ENCODE data around the gene MRGPRF.

The MRGPRF gene

GRCh38 chr11:69058511-69059270, 45.6 kb upstream of the MRGPRF start:
- Histone ChIP-seq H3K9me3 (replicated peaks; ENCODE audit: insufficient read depth, low read length) (no peaks in the 10 kb centered on the region), H3K4me3 (ENCODE audit: low read length) (no peak overlapping the region), H4K20me1 (ENCODE audit: insufficient read depth, low read length) (no peaks in the 10 kb centered on the region), H3K9ac (ENCODE audit: low read length) (no peak overlapping the region), H3K79me2 (ENCODE audit: low read length) (peaks cover 17% of the 10 kb centered on the region), H3F3A (ENCODE audit: insufficient read depth, low read length) (peaks cover 13% of the 10 kb centered on the region; the same call in 1 of the 2 replicates), H3K4me2 (ENCODE audit: low read depth, low read length) (no peak overlapping the region), H3K9me2 (replicated peaks; ENCODE audit: insufficient read depth, low read length) (no peaks in the 10 kb centered on the region), H2AFZ (ENCODE audit: low read length) (no peak overlapping the region), H3K36me3 (replicated peaks; ENCODE audit: insufficient read depth, low read length) (no peaks in the 10 kb centered on the region), H3K4me1 (ENCODE audit: low read length) (peaks cover 20% of the 10 kb centered on the region), H3K27me3 (replicated peaks; ENCODE audit: insufficient read depth, low read length) (no peaks in the 10 kb centered on the region), H3K27ac (ENCODE audit: low read length) (no peak overlapping the region)
- DNase-seq = no peak
- no peak for TF ChIP-seq EZH2phosphoT487 (IDR thresholded peaks at IDR 0.05; ENCODE audit: low read length)
- no peak for TF ChIP-seq EZH2 (optimal IDR thresholded peaks at IDR 0.05; ENCODE audit: low read depth, low read length)
- TF ChIP-seq CTCF (IDR thresholded peaks at IDR 0.05; ENCODE audit: low read length) = no peak

GRCh38 chr11:69057801-69058200, 44.8 kb upstream of the MRGPRF start:
- peaks cover 13% of the 10 kb centered on the region; the same call in 1 of the 2 replicates for H3F3A ChIP-seq (ENCODE audit: insufficient read depth, low read length)
- DNase-seq = no peak

GRCh38 chr11:69057236-69057635, 44.2 kb upstream of the MRGPRF start:
- Histone ChIP-seq H2AFZ (ENCODE audit: low read length) (no peak overlapping the region), H3K27ac (ENCODE audit: low read length) (no peak overlapping the region), H3K27me3 (replicated peaks; ENCODE audit: insufficient read depth, low read length) (no peaks in the 10 kb centered on the region), H3K9me2 (replicated peaks; ENCODE audit: insufficient read depth, low read length) (no peaks in the 10 kb centered on the region), H3K36me3 (replicated peaks; ENCODE audit: insufficient read depth, low read length) (no peaks in the 10 kb centered on the region), H3F3A (ENCODE audit: insufficient read depth, low read length) (peaks cover 13% of the 10 kb centered on the region; the same call in 1 of the 2 replicates), H3K4me1 (ENCODE audit: low read length) (peaks cover 20% of the 10 kb centered on the region), H3K4me3 (ENCODE audit: low read length) (no peak overlapping the region), H3K9me3 (replicated peaks; ENCODE audit: insufficient read depth, low read length) (no peaks in the 10 kb centered on the region), H3K4me2 (ENCODE audit: low read depth, low read length) (no peak overlapping the region), H4K20me1 (ENCODE audit: insufficient read depth, low read length) (no peaks in the 10 kb centered on the region), H3K79me2 (ENCODE audit: low read length) (peaks cover 29% of the 10 kb centered on the region), H3K9ac (ENCODE audit: low read length) (no peak overlapping the region)
- no peak for TF ChIP-seq EZH2phosphoT487 (IDR thresholded peaks at IDR 0.05; ENCODE audit: low read length)
- TF ChIP-seq CTCF (IDR thresholded peaks at IDR 0.05; ENCODE audit: low read length) = no peak
- TF ChIP-seq EZH2 (optimal IDR thresholded peaks at IDR 0.05; ENCODE audit: low read depth, low read length) = no peak
- no peak for DNase-seq

More at GRCh38 chr11:69057801-69058200, 44.8 kb upstream of the MRGPRF start:
- Histone ChIP-seq H3K36me3 (replicated peaks; ENCODE audit: insufficient read depth, low read length) (no peaks in the 10 kb centered on the region), H4K20me1 (ENCODE audit: insufficient read depth, low read length) (no peaks in the 10 kb centered on the region), H3K4me1 (ENCODE audit: low read length) (peaks cover 20% of the 10 kb centered on the region), H3K4me3 (ENCODE audit: low read length) (no peak overlapping the region), H3K9ac (ENCODE audit: low read length) (no peak overlapping the region), H3K79me2 (ENCODE audit: low read length) (peaks cover 25% of the 10 kb centered on the region), H3K9me3 (replicated peaks; ENCODE audit: insufficient read depth, low read length) (no peaks in the 10 kb centered on the region), H3K27ac (ENCODE audit: low read length) (no peak overlapping the region), H2AFZ (ENCODE audit: low read length) (no peak overlapping the region), H3K9me2 (replicated peaks; ENCODE audit: insufficient read depth, low read length) (no peaks in the 10 kb centered on the region), H3K27me3 (replicated peaks; ENCODE audit: insufficient read depth, low read length) (no peaks in the 10 kb centered on the region), H3K4me2 (ENCODE audit: low read depth, low read length) (no peak overlapping the region)
- TF ChIP-seq EZH2 (optimal IDR thresholded peaks at IDR 0.05; ENCODE audit: low read depth, low read length) (no peak), CTCF (IDR thresholded peaks at IDR 0.05; ENCODE audit: low read length) (no peak), EZH2phosphoT487 (IDR thresholded peaks at IDR 0.05; ENCODE audit: low read length) (no peak)

All from MM.1S (cell line).